Erythroblast (primary cell): ENCODE results near the gene MATK.

Source experiments
- DNase-seq, 2 experiments: peaks; one replicate each; lab custom pipeline; 2025; lab: John Stamatoyannopoulos, UW
- GATA1 ChIP-seq: IDR thresholded peaks from 2 replicates; pipeline ENCODE4 v1.6.1; 2011; ENCODE audit warnings: low read depth, mild to moderate bottlenecking, control low read depth, low read length, moderate library complexity
- POLR2A ChIP-seq: IDR thresholded peaks from 2 replicates; pipeline ENCODE4 v1.6.1; 2011; ENCODE audit warnings: mild to moderate bottlenecking, low read length

Gene MATK

DNA sequence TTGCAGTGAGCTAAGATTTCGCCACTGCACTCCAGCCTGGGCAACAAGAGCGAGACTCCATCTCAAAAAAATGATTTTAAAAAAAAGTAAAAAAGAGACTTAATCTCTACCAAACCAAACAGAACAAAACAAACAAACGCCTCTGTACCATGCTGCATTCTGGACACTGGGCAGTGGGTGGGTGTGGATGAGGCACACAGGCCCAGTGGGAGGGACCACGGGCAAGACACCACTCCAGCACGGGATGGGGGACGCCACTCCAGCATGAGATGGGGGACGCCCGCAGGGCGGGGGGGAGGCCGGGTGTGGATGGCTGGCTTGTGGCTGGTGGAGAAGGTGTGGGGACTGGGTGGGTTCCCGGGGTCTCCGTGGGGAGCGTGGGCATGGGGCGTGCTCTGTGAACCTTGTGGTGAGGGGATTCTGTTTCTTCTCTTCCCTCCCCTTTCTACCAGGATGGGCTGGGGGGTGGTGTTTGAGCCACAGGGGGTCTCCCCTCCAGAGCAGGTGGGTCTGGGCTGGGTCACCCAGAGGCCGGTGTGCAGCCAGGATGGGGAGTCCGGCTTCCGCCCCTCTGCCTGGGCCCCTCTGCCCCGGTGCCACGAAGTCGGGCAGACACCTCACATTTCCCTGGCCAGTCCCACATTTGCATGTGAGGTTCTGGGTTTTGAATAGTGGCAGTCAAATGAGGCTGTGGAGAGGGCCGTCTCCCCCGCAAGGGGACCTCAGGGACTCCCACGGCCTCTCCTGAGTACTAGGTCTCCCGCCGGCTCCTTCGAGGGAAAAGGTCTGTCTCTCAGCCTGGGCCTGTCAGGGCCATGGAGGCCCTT, 23.9 kb upstream of the MATK start:
- no peak for DNase-seq

DNA sequence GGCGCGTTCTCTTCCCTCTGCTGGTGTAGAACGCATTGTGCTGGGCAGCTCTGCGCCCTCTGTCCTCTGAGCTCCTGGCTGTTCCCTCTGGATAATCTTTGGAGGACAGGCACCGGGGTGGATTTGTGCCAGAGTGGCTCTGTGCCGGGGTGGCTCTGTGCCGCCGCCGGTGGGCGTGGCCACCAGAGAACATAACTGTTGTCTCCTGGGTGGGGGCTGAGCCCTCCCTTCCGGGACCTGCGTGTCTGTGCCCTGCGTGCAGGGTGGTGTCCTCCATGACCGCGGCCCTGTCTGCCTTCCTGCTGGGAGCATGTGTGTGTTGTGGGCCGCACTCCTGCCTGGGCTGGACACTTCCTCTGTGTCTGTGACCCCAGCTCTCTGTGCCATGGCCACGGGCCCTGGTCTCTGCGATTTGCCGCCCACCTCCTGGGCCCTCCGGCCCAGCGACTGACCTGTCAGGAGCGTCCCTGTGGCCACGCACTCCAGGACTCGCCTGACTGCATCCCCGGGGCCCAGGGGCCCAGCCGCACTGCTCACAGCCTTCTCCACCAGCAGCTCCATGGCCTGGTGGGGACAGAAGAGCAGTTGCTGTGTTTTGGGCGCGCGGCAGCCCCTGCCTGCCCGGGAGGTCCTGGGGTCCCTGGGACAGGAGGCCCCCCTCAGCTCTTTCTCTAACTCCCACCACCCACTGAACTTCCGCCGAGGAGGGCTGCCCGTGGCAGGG, 22.4 kb upstream of the MATK start:
- TF ChIP-seq POLR2A (no peak), GATA1 (no peak)
- no peak for DNase-seq

More for the DNA sequence above, 23.9 kb upstream of the MATK start:
- no peak for TF ChIP-seq POLR2A
- no peak for TF ChIP-seq GATA1

DNA sequence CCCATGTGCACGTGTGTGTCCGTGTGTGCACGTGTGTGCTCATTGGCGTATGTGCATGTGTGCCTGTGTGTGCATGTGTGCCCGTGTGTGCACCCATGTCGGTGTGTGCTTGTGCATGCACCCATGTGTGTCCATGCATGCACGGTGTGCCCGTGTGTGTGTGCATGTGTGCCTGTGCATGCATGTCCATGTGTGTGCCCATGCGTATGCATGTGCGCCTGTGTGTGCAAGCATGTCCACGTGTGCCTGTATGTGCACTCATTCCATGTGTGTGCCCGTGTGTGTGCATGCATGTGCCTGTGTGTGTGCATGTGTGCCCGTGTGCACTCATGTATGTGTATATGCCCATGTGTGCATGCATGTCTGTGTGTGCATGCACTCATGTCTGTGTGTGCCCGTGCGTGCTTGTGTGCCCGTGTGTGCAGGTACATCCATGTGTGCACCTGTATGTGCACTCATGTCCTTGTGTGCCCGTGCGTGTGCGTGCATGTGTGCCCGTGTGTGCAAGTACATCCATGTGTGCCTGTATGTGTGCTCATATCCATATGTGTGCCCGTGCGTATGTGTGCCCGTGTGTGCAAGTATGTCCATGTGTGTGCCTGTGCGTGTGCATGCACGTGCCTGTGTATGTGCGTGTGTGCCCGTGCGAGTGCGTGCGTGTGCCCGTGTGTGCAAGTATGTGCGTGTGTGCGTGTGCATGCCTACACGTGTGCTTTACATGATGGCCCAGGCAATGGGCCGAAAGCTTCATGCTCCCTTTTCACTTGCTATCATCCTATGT, 21.6 kb upstream of the MATK start:
- DNase-seq: no peak
- TF ChIP-seq GATA1 (no peak), POLR2A (no peak)

DNA sequence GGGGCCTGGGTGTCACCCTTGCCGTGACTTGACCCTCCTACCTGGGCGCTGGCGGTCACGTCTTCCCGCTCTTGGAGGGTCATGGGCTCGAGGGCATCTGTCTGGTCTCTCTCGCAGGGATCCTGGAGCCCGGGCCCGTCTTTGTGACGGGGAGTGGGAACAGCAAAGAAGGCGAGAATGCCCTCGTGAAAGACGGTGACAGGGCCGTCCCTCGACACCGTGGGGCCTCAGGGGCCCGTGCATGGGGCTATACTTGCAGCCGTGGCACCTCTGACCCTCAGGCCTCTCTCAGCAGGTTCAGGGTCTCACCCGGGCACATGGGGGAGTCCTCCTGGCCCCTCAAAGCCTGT, 20.9 kb upstream of the MATK start:
- TF ChIP-seq POLR2A (no peak), GATA1 (no peak)
- no peak for DNase-seq

DNA sequence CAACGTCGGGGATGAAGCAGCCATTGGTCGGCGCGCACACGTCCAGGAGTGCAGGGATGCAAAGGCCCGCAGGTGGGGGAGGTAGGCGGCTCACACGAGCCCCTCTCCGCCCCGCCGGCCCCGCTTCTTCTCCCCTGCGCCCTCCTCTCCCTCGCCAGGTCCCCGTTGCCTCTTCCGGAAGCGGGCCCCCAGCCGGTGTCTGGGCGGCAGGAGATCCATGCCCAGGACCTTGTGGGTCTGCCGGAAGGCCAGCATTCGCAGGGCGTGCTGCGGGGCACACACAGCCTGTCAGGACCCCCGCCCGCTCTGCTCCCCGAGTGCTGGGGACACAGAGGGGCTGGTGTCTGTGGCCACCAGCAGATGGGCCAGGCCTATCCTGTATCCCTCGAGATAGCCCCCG, 19.7 kb upstream of the MATK start:
- TF ChIP-seq GATA1: no peak

DNA sequence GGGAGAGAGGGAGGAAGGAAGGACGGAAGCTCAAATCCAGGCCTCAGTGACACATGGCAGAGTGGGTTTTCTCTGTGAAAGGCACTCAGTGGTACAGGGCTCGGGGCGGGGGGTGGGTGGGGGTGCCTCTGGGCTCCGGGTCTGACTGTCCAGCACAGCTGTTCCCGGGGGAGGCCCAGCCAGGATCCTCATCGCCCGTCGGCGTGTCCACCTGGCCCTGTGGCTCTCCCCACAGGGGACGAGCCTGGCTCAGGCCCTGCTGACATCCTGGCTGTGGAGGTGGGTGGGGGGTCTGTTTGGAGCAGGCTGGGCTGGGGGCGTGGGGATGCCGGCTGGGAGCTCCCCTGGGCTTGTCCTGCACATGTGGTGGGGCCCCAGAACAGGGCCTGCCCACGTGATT, 18.2 kb upstream of the MATK start:
- TF ChIP-seq GATA1: no peak
- no peak for TF ChIP-seq POLR2A

More for the DNA sequence above, 19.7 kb upstream of the MATK start:
- no peak for DNase-seq

DNA sequence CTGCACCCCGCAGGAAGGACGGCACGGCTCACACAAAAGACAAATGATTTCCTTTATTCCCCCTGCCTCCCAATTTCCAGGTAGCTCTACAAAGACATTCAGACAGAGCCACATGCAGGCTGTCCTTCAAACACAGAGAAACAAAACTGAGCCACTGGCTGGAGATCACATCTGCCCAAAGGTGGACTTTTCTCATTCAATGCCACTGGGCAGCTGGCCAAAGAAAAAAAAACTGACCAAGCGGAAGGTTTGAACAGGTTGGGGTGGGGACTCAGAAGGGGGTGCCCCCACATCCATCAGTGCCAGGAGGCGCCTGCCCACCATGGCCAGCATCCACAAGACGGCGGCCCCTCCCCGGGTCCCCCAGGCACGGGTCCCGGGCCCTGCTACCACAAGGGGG, 17.8 kb upstream of the MATK start:
- no peak for DNase-seq

More for the DNA sequence above, 18.2 kb upstream of the MATK start:
- DNase-seq: no peak

DNA sequence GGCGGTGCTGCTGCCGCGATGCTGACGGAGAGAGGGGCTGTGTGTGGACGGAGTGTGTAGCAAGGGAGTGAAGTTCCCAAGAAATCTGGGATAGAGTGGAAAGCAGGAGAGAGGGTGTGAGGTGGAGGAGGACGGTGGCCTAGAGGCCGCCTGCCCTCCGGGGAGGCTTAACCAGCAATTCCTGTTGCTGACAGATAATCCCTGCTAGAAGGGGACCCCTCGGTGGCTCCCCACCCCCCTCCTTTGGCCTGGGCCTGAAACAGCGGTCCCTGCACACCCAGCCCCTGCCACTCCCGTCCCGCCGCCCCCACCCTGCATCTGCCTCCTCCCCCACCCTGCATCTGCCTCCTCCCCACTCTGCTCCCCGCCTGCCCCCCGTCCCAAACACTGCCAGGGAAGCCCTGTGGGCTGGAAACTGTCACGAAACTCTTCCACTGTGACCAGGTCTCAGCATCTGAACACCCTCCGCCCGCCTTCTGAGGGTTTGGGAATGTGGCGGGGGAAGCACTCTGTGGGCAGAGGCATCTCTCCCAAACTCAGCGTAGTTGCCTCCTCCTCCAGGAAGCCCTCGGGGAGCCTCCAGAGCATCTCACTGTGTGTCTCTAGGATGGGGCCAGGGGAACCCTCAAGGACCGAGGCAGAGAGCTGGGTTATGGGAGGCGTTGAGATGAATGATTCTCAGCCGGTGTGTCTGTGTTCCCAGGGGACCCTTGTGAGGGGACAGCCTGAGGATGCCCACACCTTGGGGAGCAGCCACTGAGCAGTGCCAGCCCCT, 17.1 kb upstream of the MATK start:
- no peak for DNase-seq
- TF ChIP-seq GATA1: no peak
- no peak for TF ChIP-seq POLR2A

More for the DNA sequence above, 17.8 kb upstream of the MATK start:
- no peak for TF ChIP-seq POLR2A
- no peak for TF ChIP-seq GATA1

DNA sequence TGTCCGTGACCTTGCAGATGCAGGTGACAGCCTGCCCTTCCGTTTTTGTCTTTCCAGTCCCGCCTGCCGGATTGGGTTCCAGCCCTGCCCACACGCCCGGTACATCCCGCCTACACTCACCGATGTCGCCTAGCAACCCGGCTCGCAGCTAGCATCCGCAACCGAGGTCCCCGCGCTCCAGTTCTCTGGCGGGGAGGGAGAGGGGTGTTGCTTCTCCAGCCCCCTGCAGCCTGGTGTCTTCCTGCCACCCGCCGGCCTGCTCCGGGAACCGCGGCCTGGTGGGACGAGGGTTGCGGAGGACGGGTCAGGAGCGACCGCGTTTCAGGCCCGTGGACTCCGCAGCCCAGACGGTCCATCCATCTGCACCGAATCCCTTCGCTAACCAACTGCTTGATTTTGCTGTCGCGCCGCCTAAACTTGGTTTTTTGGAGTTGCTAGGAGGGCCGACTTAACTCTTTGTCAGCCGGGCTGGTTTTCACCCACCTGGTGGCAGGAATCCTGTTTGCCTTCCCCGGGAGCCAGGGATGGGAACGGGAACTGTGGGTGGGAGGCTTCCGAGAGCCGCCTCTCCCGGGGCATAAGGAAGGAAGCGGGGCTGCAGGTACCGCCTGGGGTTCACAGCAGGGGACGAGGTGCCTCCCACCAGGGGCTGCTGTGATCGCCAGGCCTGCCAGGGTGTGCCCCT, 15.4 kb upstream of the MATK start:
- DNase-seq: no peak
- no peak for TF ChIP-seq GATA1
- no peak for TF ChIP-seq POLR2A

DNA sequence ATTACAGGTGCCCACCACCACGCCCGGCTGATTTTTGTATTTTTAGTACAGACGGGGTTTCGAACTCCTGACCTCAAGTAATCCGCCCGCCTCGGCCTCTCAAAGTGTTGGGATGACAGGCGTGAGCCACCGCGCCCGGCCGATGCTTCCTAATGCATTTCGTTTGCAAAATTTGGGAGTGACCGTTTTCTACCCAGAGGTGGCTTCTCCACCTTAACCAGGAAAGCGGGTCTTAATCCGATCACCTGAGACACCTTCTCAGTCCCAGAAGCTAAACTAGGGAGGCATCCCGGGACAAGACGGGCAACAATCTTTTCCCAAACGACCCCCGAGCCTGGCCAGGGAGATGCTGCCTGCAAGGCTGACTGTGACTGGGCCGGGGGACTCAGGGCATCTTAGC, 14.8 kb upstream of the MATK start:
- TF ChIP-seq POLR2A: no peak
- TF ChIP-seq GATA1: no peak
- no peak for DNase-seq

DNA sequence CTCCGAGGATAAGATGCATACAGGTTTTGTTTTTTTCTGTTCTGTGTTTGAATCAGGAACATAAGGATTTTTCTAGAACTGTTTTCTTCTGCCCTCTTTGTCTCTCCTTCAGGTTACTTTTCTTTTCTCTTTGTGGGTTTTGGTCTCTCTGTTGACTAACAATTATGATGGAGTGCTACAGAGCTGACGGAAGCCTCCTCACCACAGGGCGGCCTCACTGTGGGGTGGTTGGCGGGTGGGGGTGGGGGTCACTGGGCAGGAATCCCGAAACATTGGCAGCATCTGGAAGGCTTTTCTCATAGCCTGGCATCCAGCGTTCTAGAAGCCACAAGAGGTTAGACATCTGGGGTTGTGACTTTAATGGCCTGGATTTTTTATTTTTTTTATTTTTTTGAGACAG, 12.0 kb upstream of the MATK start:
- no peak for DNase-seq
- TF ChIP-seq GATA1 (no peak), POLR2A (no peak)

DNA sequence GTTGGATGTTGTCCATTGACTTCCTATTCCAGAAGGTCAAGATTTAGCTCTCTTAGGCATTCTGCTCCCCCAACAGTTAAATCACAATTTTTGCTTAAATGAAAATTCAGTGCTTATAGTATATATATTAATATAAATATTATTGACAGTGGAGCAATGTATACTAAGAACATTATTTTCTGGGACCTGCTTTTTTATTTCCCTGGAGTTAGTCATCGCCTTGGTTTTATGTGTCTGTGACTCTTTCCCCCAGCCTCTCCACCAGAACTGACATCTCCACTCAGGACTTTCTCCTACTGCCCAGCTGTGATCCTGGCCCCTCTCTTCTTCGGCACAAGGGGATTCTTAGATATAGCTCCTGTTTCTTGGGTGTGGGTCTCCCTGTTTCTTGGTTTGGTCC, 10.2 kb upstream of the MATK start:
- TF ChIP-seq POLR2A (no peak), GATA1 (no peak)
- no peak for DNase-seq

DNA sequence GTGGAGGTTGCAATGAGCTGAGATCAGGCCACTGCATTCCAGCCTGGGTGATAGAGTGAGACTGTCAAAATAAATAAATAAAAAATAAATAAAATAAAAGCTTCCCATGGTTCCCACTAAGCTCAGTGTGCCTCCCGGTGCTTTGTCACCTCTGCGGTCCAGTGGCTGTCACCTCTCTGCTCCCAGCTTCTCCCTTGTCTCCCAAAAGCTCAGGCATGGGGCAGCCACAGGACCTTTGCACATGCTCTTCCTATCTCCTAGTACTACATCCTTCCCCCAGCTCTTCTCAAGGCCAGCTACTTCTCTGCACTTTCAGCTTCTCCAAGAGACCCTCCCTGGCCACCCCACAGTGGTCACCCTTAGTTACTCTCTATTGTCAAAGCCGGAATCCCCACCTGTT, 7.6 kb upstream of the MATK start:
- no peak for TF ChIP-seq POLR2A
- no peak for TF ChIP-seq GATA1
- DNase-seq: no peak
